Activated naive CD8-positive, alpha-beta T cell treated with anti-CD3 and anti-CD28 coated beads for 36 hours (primary cell): Measurements from ENCODE around the gene LOXL3. TPM values are rescaled to one million over a fixed set of nuclear protein-coding genes. Genes with fewer than 3 reads are reported as not detected.

Source experiments
- DNase-seq: peaks from one replicate; pipeline ENCODE4 v3.0.0; 2021
- H3K27ac Mint-ChIP-seq: one replicate; pipeline ENCODE4 v1.8.0; 2022; ENCODE audit warnings: mild to moderate bottlenecking, moderate library complexity, mixed read lengths
- H3K27me3 Mint-ChIP-seq: one replicate; pipeline ENCODE4 v1.8.0; 2022; ENCODE audit warnings: mild to moderate bottlenecking, mixed read lengths
- H3K36me3 Mint-ChIP-seq: one replicate; pipeline ENCODE4 v1.8.0; 2021; ENCODE audit warnings: mild to moderate bottlenecking, mixed read lengths
- H3K4me1 Mint-ChIP-seq: one replicate; pipeline ENCODE4 v1.8.0; 2021; ENCODE audit warnings: mixed read lengths
- H3K4me3 Mint-ChIP-seq: one replicate; pipeline ENCODE4 v1.8.0; 2022; ENCODE audit warnings: mild to moderate bottlenecking, moderate library complexity, mixed read lengths
- H3K9me3 Mint-ChIP-seq: one replicate; pipeline ENCODE4 v1.8.0; 2022; ENCODE audit warnings: mixed read lengths
- total RNA-seq, 2 experiments: library from RNA; stranded (reverse); gene quantifications; one replicate each; pipeline ENCODE4 v1.2.3, GENCODE V29; 2021

LOXL3 gene
- total RNA-seq, 2 experiments from 2014 or later: 1.9 to 2.7 TPM

DNA sequence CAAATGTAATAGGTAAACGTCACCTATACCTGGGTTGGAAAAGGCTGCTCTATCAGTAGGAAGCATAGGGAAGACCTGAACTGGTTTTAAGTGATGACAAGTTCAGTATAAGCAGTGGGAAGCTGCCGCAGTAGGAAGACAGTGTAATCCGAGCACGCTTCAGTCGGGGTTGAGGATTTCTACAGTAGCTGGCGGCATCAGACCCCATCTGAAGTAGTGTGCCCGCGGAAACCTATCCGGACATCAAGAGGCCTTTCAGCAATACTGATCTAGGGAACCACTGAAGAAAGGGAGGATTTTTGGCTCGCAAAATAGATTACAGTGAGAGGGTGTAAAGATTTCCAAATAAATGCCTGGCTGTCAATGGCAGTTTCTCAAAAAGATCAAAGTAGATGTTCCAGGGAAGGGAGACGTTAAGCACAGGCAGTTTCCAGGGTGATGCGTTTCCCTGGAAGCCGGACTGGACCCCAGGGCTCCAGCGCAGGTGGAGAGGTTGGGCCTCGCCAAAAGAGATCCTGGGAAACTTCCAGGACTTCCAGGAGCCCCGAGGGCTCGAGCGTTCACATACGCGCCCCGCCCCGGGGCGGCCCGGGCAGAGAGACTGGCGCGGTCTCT, 5.3 kb downstream of the LOXL3 start:
- H3K4me1 Mint-ChIP-seq: peaks cover 6% of the 10 kb centered on the region
- peaks cover 63% of the 10 kb centered on the region for H3K27me3 Mint-ChIP-seq
- no peaks in the 10 kb centered on the region for H3K9me3 Mint-ChIP-seq
- no peak for DNase-seq
- H3K36me3 Mint-ChIP-seq: no peaks in the 10 kb centered on the region
- H3K4me3 Mint-ChIP-seq: peak overlapping the region; percentile 60
- no peak overlapping the region for H3K27ac Mint-ChIP-seq

DNA sequence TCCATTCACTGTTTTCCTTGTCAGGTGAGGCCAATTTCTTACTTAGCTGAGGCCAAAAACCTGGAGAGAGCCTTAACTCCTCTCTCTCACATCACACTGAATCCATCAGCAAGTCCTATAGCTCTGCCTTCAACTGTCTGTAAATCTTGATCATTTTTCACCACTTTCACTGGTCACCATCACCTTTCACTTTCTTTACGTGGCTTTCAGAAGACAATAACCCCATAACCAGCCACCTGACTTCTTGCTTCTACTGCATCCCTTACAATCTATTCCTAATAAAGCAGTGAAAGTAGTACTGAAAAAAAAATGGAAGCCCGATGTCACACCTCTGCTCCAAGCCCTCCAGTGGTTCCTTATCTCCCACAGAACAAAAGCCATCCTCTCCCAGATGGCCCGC, 7.7 kb downstream of the LOXL3 start:
- Mint-ChIP-seq H3K4me3 (no peak overlapping the region), H3K36me3 (no peaks in the 10 kb centered on the region), H3K27ac (no peak overlapping the region), H3K4me1 (peaks cover 6% of the 10 kb centered on the region), H3K9me3 (no peaks in the 10 kb centered on the region), H3K27me3 (peaks cover 64% of the 10 kb centered on the region)
- DNase-seq: no peak

DNA sequence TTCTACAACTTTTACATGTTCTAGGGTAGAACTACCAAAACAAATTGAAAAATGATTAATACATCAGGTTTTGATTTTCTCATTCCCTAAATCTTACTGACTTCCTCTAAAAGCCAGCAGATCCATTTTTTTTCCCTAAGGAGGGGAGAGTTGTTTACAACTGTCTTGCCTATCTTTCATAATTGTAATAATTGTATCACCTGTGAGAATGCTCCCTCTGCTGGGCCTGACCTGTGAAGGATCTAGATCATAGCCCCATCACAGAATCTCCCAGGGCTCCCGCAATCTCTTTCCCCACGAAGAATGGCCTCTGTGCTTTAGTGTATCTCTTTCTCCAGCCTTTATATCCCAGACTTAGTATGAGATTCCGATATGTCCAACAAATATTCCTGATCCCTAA, 9.1 kb downstream of the LOXL3 start:
- H3K36me3 Mint-ChIP-seq: no peaks in the 10 kb centered on the region
- no peak for DNase-seq
- peaks cover 6% of the 10 kb centered on the region for H3K4me1 Mint-ChIP-seq
- no peak overlapping the region for H3K27ac Mint-ChIP-seq
- H3K4me3 Mint-ChIP-seq: no peak overlapping the region
- peaks cover 54% of the 10 kb centered on the region for H3K27me3 Mint-ChIP-seq
- H3K9me3 Mint-ChIP-seq: no peaks in the 10 kb centered on the region

DNA sequence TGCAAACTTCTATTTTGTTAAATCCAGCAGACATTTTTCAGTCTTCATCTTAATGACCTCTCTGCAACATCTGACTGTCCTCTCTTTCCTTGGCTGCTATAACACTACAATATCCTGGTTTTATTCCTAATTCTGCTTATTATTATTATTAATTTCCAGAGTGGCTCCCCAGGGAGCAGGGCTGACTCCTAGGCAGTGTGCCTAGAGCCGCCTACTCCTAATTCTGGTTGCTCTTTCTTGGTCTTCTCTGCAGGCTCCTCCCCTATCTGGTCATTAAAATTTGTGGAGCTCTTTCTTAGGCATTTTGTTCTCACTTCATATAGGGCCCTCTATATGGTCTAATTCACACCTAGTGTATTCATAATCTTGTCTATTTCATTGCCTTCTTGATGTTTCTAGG, 10.8 kb downstream of the LOXL3 start:
- no peak overlapping the region for H3K27ac Mint-ChIP-seq
- no peak for DNase-seq
- H3K4me1 Mint-ChIP-seq: peaks cover 6% of the 10 kb centered on the region
- peaks cover 59% of the 10 kb centered on the region for H3K27me3 Mint-ChIP-seq
- no peaks in the 10 kb centered on the region for H3K36me3 Mint-ChIP-seq
- no peak overlapping the region for H3K4me3 Mint-ChIP-seq
- no peaks in the 10 kb centered on the region for H3K9me3 Mint-ChIP-seq

DNA sequence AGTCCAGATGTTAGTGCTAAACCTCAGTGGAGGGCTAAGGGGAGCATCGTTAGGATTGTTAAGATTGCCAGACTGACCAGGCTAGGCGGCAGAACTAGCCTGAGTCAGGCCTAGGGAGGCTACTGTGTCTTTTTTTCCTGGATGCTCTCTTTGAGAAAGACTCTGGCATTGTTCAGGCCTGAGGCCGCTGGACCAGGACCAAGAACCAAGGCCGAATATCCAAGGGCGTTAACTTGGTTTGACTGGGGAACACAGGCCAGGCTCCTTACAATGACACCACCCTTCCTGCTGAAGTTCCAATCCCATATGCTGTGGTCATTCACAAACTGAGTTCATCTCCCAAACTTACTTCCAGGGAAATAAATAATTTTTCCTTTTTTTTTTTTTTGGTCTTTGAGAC, 13.5 kb downstream of the LOXL3 start:
- Mint-ChIP-seq H3K27ac (no peak overlapping the region), H3K4me1 (peaks cover 6% of the 10 kb centered on the region), H3K27me3 (peaks cover 41% of the 10 kb centered on the region)

DNA sequence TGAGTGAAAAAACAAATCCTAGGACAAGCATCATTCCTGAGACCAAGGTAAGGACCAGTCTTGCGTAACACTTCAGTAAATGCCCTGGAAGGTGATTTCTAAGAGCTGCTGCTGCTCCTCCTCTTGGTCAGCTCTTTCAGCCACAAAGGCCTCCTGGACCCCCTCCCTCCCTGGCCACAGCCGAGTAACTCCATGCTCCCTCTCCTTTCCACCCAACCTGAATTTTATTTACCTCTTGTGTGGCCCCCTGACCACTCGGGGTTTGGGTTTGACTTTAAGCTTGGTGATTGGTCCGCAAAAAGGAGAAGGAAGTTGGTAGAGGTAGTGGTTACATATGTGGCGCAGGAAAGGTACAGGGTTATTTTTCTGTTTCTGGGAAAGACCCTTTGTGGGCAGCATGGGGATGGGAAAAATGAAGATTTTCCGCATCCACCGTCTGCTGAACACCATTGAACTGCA, 14.8 kb downstream of the LOXL3 start:
- Mint-ChIP-seq H3K27ac (peak overlapping the region; percentile 30), H3K9me3 (no peaks in the 10 kb centered on the region), H3K27me3 (peaks cover 33% of the 10 kb centered on the region), H3K4me3 (no peak overlapping the region), H3K36me3 (no peaks in the 10 kb centered on the region), H3K4me1 (peaks cover 6% of the 10 kb centered on the region)
- DNase-seq: no peak

More for the DNA sequence above, 13.5 kb downstream of the LOXL3 start:
- H3K36me3 Mint-ChIP-seq: no peaks in the 10 kb centered on the region
- DNase-seq: no peak
- H3K4me3 Mint-ChIP-seq: no peak overlapping the region
- no peaks in the 10 kb centered on the region for H3K9me3 Mint-ChIP-seq

DNA sequence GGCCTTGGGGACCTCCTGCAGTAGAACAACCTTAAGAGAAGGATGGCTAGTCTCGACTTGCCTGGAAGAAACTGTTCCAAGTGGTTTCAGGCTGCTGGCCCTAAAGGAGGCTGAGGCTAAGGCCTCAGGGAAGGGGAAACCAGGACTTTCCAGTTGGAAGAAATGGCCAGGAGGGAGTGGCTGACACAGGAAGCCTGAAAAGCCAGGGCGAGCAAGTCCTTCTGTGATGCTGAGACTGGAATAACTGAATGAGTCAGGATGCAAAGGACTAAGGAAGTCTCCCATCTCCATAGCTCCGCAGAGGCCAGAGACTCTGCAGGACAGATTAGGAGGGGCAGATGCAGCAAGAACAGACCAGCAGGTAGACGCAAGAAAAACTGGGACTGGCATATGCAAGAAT, 16.6 kb downstream of the LOXL3 start:
- Mint-ChIP-seq H3K9me3 (no peaks in the 10 kb centered on the region), H3K4me1 (peaks cover 9% of the 10 kb centered on the region), H3K27ac (no peak overlapping the region), H3K4me3 (no peak overlapping the region), H3K36me3 (peaks cover 7% of the 10 kb centered on the region), H3K27me3 (peaks cover 24% of the 10 kb centered on the region)
- no peak for DNase-seq

DNA sequence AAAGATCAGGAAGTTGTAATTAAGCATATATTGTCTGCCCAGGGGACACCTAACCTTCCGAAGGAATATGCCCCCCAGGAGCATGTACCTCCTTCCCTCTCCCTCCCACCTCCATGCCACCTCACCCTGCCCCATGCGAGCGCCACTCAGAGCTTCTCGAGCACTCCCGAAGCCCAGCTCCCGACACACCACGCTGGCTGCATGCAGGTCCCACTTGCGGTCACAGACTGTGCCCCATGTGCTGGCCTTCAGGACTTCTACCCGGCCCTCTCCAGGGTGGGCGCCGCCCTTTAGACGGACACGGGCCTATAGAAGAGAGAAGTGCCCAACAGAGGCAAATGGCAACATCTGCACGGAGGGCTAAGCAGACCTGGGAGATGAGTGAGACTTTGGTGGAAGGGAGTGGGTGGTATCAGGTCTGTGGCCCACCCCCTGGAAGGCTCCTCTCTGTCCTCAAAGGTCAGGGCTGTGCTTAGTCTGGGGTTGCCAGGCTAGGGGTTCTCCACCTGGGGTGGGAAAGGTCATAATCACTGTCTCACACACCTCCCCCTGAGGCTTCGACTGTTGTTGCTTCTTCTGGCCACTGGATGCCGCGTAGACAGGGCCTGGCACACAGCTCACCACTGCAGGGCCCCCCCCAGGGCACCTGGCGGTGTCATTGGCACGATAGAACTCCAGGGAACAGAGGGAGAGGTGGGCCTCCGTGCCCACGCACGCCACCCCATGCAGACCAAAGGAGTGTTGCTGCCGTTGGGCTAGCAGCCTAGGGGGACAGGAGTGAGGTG, 17.4 kb downstream of the LOXL3 start:
- H3K9me3 Mint-ChIP-seq: no peaks in the 10 kb centered on the region
- DNase-seq: no peak
- H3K36me3 Mint-ChIP-seq: peaks cover 13% of the 10 kb centered on the region
- no peak overlapping the region for H3K27ac Mint-ChIP-seq
- H3K27me3 Mint-ChIP-seq: peaks cover 20% of the 10 kb centered on the region
- peaks cover 17% of the 10 kb centered on the region for H3K4me1 Mint-ChIP-seq
- H3K4me3 Mint-ChIP-seq: no peak overlapping the region

DNA sequence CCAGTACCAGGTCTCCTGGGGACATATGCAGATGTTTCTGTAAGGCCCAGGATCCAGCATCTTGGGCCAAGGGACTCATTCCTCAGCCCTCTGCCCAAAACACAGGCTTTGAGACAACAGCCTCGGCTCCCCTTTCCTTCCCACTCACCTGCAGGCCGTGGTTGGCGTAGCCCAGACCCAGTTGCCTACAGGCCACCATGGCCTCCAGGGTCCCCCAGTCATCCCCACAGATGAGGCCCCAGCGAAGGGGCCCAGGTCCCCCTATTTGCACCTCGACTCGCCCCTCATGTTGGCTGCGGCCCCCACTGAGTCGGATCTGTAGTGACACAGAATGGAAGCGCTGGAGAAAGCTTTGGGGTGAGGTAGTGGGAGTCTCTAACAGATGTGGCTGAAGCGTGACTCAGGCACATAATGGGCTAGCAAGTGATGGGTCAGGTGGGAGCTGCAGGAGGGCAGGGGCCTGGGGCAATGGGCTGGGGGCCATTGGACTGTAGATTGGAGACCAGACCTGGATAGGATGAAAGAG, 18.2 kb downstream of the LOXL3 start:
- no peak for DNase-seq
- peaks cover 20% of the 10 kb centered on the region for H3K27me3 Mint-ChIP-seq
- H3K9me3 Mint-ChIP-seq: no peaks in the 10 kb centered on the region
- peaks cover 25% of the 10 kb centered on the region for H3K4me1 Mint-ChIP-seq
- peaks cover 22% of the 10 kb centered on the region for H3K36me3 Mint-ChIP-seq
- no peak overlapping the region for H3K27ac Mint-ChIP-seq
- no peak overlapping the region for H3K4me3 Mint-ChIP-seq

DNA sequence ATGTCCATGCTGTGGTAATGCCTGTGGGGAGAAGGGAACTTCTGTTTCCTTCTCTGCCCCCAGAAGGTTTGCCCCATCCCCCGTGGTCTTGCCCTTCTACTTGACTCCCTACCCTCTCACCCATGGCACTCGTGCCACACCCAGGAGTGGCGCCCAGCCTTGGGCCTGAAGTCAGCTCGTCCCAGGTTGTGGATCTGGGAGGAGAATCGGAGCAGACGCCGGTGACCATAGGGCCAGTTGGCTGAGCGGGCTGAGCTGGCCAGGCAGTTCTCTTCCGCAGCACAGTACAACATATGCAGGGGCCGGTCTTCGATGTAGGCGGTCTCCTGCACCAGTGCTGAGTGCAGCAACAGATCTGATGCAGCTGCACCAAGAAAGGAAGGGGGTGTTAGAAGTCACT, 19.3 kb downstream of the LOXL3 start:
- Mint-ChIP-seq H3K9me3 (no peaks in the 10 kb centered on the region), H3K36me3 (peaks cover 23% of the 10 kb centered on the region), H3K27me3 (peaks cover 14% of the 10 kb centered on the region), H3K27ac (no peak overlapping the region), H3K4me3 (no peak overlapping the region), H3K4me1 (peaks cover 26% of the 10 kb centered on the region)
- DNase-seq: no peak

DNA sequence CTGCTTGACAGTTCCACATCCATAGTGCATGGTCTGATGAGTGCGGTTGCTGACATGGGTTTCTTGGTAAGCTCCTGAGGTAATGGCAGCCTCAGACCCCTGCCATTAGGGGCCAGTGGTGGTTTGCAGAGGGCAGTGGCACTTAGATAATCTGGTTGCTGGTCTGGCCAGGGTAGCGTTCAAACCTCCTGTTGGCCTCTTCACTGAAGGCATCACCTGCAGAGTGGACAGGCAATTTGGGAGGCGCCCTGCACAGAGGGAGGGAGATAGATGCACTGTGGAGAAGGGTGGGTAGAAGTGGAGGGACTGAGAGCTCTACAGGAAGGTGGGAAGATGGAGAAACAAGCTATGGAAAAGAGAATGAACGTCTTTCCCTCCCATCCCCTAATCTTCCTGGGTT, 20.3 kb downstream of the LOXL3 start:
- Mint-ChIP-seq H3K9me3 (no peaks in the 10 kb centered on the region), H3K4me3 (no peak overlapping the region), H3K36me3 (peaks cover 32% of the 10 kb centered on the region), H3K27me3 (peaks cover 5% of the 10 kb centered on the region), H3K27ac (no peak overlapping the region), H3K4me1 (peaks cover 23% of the 10 kb centered on the region)
- no peak for DNase-seq

DNA sequence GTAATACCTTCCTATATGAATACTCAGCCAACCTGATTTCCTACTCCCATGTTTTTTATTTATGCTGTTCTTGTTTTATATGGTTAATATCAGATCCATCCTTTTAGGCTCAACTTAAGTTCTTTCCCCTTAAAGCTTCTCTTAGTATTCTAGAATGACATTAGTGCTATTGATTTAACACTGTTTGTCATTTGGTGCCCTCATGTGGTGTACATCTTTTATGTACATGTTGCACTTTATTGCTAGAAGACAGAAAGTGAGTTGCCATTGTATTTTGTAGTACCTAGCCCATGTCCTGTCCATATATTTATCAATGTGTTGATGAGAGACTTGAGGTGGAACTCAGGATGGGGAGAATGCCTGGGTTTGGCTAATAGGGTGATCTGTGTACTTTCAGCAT, 21.5 kb downstream of the LOXL3 start:
- peaks cover 34% of the 10 kb centered on the region for H3K4me1 Mint-ChIP-seq
- H3K9me3 Mint-ChIP-seq: no peaks in the 10 kb centered on the region
- no peak for DNase-seq
- H3K27me3 Mint-ChIP-seq: no peaks in the 10 kb centered on the region
- H3K36me3 Mint-ChIP-seq: peaks cover 45% of the 10 kb centered on the region
- peak overlapping the region; percentile 56 for H3K4me3 Mint-ChIP-seq
- H3K27ac Mint-ChIP-seq: no peak overlapping the region

DNA sequence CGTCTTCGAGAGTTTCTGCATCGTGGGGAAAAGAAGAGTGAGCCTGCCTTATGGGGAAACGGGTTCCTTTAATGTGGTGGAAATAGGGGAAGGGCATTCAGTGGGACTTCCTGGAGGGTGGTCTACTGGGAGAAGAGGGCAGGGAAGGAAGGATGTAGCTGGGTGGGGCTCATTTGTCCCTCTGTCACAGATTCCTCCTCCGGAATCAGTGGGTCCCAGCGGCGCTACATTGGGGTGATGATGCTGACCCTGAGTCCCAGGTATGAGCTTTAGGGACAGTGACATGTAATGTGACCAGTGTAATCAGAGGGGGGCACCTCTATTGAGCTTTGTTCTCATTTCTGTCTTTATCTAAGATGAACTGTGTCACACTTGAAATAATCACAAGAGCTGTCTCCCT, 22.1 kb downstream of the LOXL3 start:
- DNase-seq: no peak
- Mint-ChIP-seq H3K4me3 (peak overlapping the region; percentile 98), H3K36me3 (peaks cover 50% of the 10 kb centered on the region), H3K4me1 (peaks cover 36% of the 10 kb centered on the region), H3K27ac (no peak overlapping the region), H3K27me3 (no peaks in the 10 kb centered on the region), H3K9me3 (no peaks in the 10 kb centered on the region)

DNA sequence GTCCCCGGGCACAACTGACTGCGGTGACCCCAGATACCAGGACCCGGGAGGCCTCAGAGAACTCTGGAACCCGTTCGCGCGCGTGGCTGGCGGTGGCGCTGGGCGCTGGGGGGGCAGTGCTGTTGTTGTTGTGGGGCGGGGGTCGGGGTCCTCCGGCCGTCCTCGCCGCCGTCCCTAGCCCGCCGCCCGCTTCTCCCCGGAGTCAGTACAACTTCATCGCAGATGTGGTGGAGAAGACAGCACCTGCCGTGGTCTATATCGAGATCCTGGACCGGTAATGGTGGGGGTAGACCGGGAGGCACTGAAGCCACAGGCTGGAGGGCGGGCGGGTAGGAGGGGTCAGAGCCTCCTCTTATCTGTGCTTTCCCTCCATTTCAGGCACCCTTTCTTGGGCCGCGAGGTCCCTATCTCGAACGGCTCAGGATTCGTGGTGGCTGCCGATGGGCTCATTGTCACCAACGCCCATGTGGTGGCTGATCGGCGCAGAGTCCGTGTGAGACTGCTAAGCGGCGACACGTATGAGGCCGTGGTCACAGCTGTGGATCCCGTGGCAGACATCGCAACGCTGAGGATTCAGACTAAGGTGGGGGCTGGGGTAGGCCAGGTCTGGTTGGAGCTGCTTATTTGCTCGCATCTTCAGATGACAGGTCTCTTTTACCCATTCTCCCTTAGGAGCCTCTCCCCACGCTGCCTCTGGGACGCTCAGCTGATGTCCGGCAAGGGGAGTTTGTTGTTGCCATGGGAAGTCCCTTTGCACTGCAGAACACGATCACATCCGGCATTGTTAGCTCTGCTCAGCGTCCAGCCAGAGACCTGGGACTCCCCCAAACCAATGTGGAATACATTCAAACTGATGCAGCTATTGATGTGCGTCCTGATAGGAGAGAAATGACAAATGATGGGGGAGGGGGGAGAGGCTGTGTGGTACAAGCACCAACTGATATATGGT, 23.2 kb downstream of the LOXL3 start:
- peak; percentile 52 for DNase-seq
- Mint-ChIP-seq H3K4me1 (peaks cover 40% of the 10 kb centered on the region), H3K36me3 (peaks cover 60% of the 10 kb centered on the region), H3K9me3 (peaks cover 2% of the 10 kb centered on the region), H3K27me3 (no peaks in the 10 kb centered on the region), H3K27ac (peak overlapping the region; percentile 98), H3K4me3 (peak overlapping the region; percentile 98)
